Testis (tissue), 2 donors: Measurements from ENCODE around the gene MATCAP1.

Experiments used
- CTCF ChIP-seq, 3 experiments: fragments of 450-650 bp in 2 of 3; fragments of 200-600 bp in 1 of 3; sonication (generic) in 1 of 3; IDR thresholded peaks; one replicate each; pipeline ENCODE4 v1.5.1; 2016 to 2019; ENCODE audit warnings: antibody characterized with exemption in 3 of 3, mild to moderate bottlenecking in 2 of 3, moderate library complexity in 1 of 3
- POLR2A ChIP-seq: fragments of 450-650 bp; IDR thresholded peaks from one replicate; pipeline ENCODE4 v1.6.1; 2017; ENCODE audit warnings: antibody characterized with exemption, mild to moderate bottlenecking, moderate library complexity

GRCh38 chr16:67141391-67141790 is 42.4 kb downstream of the MATCAP1 start:
- no peak for TF ChIP-seq CTCF (IDR thresholded peaks at IDR 0.05)
- TF ChIP-seq POLR2A: no peak
